ENCODE data around the gene PIP5K1C. TPM values are rescaled to one million over a fixed set of nuclear protein-coding genes. Genes with fewer than 3 reads are reported as not detected.

Gene PIP5K1C
- total RNA-seq, 1 experiment from 2014 or later = 4.9 TPM

GRCh38 chr19:3613818-3614661 is 86.2 kb downstream of the PIP5K1C start:
- no peak for DNase-seq (ENCODE audit: low read depth, low spot score)
- in situ Hi-C loops (cut with HindIII; ENCODE audit: low pct_unique_long_range_greater_than_20kb, low sequenced_read_pairs) = no loop called here

GRCh38 chr19:3612901-3613741 is 87.1 kb downstream of the PIP5K1C start:
- in situ Hi-C loops (cut with HindIII; ENCODE audit: low pct_unique_long_range_greater_than_20kb, low sequenced_read_pairs) = no loop called here
- no peak for DNase-seq (ENCODE audit: low read depth, low spot score)

DNA sequence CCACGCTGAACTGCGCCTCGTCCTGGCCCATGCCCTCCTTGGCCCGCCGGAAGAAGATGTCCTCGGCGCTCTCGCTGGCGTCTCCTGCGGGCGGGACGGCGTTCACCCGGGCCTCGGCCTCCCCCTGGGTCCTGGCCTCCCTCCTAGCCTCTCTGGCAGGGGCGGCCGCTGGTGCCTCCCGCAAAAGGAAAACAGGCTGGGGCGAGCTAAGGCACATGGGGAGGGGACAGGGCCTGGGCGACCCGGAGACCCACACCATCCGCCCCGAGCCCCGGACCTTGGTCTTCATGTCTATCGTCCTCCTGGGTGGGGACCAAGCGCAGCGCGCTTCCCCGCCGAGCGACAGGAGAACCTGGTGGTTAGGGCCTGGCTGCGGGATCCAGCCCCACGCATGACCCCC is 87.9 kb downstream of the PIP5K1C start:
- in situ Hi-C loops (cut with HindIII; ENCODE audit: low pct_unique_long_range_greater_than_20kb, low sequenced_read_pairs) = no loop called here
- DNase-seq (ENCODE audit: low read depth, low spot score) = no peak

- in situ Hi-C loops (cut with HindIII; ENCODE audit: low pct_unique_long_range_greater_than_20kb, low sequenced_read_pairs) = no loop called here
Observed at GRCh38 chr19:3611841-3612240, 88.4 kb downstream of the PIP5K1C start.

GRCh38 chr19:3610745-3611717 is 89.2 kb downstream of the PIP5K1C start:
- in situ Hi-C loops (cut with HindIII; ENCODE audit: low pct_unique_long_range_greater_than_20kb, low sequenced_read_pairs) = no loop called here
- DNase-seq (ENCODE audit: low read depth, low spot score) = no peak

More at GRCh38 chr19:3611841-3612240, 88.4 kb downstream of the PIP5K1C start:
- DNase-seq (ENCODE audit: low read depth, low spot score) = no peak

DNA sequence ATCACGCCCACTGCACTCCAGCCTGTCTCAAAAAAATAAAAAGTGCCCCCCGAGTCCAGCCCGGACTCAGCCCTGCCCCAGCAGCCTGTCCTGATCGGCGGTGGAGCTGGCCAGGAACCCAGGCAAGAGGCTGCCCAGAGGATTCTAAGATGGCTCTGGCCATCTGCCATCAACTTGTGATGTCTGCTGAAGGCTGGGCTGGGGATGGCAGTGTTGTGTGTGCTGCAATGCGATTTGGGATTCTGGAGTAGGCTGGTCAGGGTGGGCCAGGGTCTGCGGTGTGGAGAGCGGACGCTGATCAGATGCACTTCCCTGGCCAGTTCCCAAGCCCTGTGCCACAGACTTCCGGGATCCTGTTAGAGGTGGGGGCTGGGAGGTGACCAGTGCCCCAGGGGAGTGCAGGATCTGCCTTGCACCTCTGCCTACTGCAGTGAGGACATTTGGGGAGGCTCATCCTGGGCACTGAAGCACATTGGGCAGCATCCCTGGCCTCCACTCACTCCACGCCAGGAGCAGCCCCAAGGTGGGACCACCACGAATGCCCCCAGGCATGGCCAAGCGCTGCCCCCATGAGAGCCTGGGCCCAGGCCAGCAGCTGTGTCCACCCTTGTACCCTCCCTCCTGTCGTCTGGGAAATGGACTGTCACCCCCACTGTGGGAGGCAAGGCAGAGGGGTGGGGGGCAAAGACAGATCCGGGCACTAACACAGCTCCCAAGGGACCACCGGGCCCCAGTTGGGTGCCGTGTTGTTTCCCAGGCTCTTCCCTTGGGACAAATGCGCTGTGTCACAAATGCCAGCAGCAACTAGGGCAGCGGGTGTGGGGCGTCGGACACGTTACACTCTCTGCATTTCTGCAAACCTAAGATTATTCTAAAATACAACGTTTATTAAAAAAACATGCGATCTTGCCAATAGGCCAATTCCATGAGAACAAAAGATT is 90.2 kb downstream of the PIP5K1C start:
- in situ Hi-C loops (cut with HindIII; ENCODE audit: low pct_unique_long_range_greater_than_20kb, low sequenced_read_pairs) = no loop called here
- DNase-seq (ENCODE audit: low read depth, low spot score) = no peak

- in situ Hi-C loops (cut with HindIII; ENCODE audit: low pct_unique_long_range_greater_than_20kb, low sequenced_read_pairs) = no loop called here
- no peak for DNase-seq (ENCODE audit: low read depth, low spot score)
Observed at GRCh38 chr19:3608750-3609322, 91.4 kb downstream of the PIP5K1C start.

- DNase-seq (ENCODE audit: low read depth, low spot score) = no peak
- in situ Hi-C loops (cut with HindIII; ENCODE audit: low pct_unique_long_range_greater_than_20kb, low sequenced_read_pairs) = no loop called here
Observed at GRCh38 chr19:3608079-3608641, 92.1 kb downstream of the PIP5K1C start.

DNA sequence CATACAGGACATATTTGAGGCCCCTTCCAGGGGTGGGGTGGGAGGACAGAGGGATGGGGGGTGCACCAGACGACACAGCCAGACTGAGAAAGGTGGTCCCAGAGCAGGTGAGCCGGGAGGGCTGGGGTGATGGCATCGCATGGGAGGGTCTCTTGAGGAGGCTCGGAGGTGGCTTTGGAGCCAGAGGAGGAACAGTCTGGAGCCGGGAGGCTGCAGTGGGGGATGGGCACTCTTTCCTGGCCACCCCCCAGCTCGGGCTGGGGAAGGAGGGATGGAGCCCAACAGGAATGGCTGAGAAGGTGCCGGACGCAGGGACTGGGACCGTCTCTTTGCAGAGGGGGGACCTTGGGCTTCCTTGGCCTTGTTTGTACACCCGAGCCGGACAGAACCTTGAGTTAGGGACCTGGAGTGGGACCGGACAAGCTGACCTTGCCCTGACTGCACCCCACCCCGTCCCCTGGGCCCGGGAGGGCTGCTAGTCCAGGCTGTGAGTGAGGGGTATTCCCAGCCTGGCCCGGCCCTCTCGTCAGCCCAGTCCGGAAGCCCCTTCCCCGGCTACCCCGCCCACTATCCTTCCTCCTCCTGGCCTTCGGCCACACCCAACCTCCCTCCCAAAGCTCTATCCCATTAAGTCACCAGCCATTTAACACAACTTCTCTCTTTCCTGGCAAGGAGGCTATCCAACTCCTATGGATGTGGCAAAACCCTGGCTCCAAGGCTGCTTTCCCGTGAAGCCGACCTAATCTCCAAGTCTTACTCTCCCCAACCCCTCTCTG is 92.8 kb downstream of the PIP5K1C start:
- no peak for DNase-seq (ENCODE audit: low read depth, low spot score)
- in situ Hi-C loops (cut with HindIII; ENCODE audit: low pct_unique_long_range_greater_than_20kb, low sequenced_read_pairs) = no loop called here

DNA sequence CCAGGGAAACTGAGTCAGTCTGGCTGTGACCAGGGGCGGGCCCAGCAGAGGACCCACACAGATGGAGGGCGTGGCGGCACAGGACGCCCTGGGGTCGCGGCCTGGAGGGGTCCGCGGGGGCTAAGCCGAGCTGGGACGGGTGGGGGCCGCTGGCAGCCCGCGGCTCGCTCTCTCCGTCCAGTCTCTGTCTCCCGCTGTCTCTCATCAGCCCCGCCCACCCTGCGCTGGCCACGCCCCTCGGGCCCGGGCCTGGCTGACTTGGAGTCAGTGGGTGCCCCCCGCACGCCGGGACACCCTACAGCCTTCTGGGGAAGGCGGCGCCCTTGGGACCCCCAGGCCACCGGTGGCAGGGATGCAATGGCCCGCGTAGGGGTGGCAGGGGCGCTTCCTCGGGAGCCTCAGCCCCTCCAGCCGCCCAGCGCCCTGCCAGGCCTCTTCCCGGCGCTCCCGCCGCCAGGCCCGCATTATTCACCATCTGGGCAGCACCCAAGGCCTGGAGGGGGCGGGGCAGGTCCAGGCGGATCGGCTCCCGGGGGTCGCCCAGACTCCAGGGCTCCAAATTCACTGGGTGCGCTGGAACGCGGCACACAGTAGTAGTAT is 93.5 kb downstream of the PIP5K1C start, which contains the start of gene TBXA2R:
TSS of gene TBXA2R (minus strand) at position 186 of the 600 bp plus-strand sequence. CDS start 6,241 bp downstream, outside the sequence.
- DNase-seq (ENCODE audit: low read depth, low spot score) = peak; percentile 44
- in situ Hi-C loops (cut with HindIII; ENCODE audit: low pct_unique_long_range_greater_than_20kb, low sequenced_read_pairs) = no loop called here

- in situ Hi-C loops (cut with HindIII; ENCODE audit: low pct_unique_long_range_greater_than_20kb, low sequenced_read_pairs) = no loop called here
- no peak for DNase-seq (ENCODE audit: low read depth, low spot score)
Observed at GRCh38 chr19:3606174-3606689, 94.0 kb downstream of the PIP5K1C start.

- in situ Hi-C loops (cut with HindIII; ENCODE audit: low pct_unique_long_range_greater_than_20kb, low sequenced_read_pairs) = no loop called here
- DNase-seq (ENCODE audit: low read depth, low spot score) = no peak
Observed at GRCh38 chr19:3605770-3606169, 94.5 kb downstream of the PIP5K1C start.

DNA sequence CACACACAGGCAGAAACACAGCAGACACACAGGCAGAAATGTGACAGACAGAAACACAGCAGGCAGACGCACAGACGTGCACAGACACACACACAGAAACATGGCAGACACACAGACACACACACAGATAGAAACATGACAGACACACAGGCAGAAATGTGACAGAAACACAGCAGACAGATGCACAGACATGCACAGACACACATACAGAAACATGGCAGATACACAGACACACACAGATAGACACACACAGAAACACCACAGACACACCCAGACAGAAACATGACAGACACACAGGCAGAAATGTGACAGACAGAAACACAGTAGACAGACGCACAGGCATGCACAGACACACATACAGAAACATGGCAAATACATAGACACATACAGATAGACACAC is 94.9 kb downstream of the PIP5K1C start:
- no peak for DNase-seq (ENCODE audit: low read depth, low spot score)
- in situ Hi-C loops (cut with HindIII; ENCODE audit: low pct_unique_long_range_greater_than_20kb, low sequenced_read_pairs) = no loop called here

DNA sequence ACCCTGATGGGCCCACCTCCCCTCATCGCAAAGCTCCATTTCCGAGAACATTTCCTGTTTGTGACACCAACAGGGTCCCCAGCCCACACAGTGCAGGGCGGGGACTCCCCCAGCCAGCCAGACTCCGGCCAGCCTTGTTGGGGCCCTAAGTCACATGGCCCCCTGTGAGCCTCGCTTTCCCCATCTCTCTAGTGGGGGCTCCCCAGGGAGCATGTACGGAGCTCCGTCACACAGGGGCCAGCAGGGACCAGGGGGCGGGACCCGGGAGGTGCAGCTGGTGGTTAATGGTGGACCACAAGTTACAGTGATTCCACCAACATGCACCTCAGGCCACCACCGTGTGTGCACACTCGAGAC is 95.3 kb downstream of the PIP5K1C start:
- in situ Hi-C loops (cut with HindIII; ENCODE audit: low pct_unique_long_range_greater_than_20kb, low sequenced_read_pairs) = no loop called here
- DNase-seq (ENCODE audit: low read depth, low spot score) = no peak

Measured in SK-MEL-5 (cell line).